H1 (cell line): ENCODE measurements around the gene EPHB1.

Experiments used
- CBX8 ChIP-seq: fragments of 300-800, 300-1000 bp; sonication (generic); IDR thresholded peaks from 2 replicates; pipeline ENCODE4 v1.7.1; 2016; ENCODE audit warnings: low read depth, low read length, borderline replicate concordance
- SRF ChIP-seq: IDR thresholded peaks from 2 replicates; pipeline ENCODE4 v1.6.1; 2011; ENCODE audit warnings: mild to moderate bottlenecking, low read depth, low read length, moderate library complexity

GRCh38 chr3:134820994-134821393 is 25.9 kb downstream of the EPHB1 start:
- no peak for TF ChIP-seq CBX8
- TF ChIP-seq SRF: no peak
